ENCODE measurements around the gene TEX13C.

GRCh38 chrX:125288343-125288742 lies 31.3 kb upstream of the TEX13C start:
- TF ChIP-seq POLR2A (IDR thresholded peaks at IDR 0.05) = no peak
- TF ChIP-seq CTCF (IDR thresholded peaks at IDR 0.05) = no peak

All from gastroesophageal sphincter (tissue), 3 donors.